NK-92 (cell line): ENCODE results near the gene BOK.
"Not testable (repeated sequence)": the region's sequence is repeated elsewhere in the genome, so short reads cannot be mapped to it uniquely, and the experiment has no call there.

Source experiments
- DNase-seq: peaks from one replicate; lab custom pipeline; 2025; ENCODE audit not compliant: unreplicated experiment; lab: John Stamatoyannopoulos, UW

The BOK gene, protein sequence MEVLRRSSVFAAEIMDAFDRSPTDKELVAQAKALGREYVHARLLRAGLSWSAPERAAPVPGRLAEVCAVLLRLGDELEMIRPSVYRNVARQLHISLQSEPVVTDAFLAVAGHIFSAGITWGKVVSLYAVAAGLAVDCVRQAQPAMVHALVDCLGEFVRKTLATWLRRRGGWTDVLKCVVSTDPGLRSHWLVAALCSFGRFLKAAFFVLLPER

DNA sequence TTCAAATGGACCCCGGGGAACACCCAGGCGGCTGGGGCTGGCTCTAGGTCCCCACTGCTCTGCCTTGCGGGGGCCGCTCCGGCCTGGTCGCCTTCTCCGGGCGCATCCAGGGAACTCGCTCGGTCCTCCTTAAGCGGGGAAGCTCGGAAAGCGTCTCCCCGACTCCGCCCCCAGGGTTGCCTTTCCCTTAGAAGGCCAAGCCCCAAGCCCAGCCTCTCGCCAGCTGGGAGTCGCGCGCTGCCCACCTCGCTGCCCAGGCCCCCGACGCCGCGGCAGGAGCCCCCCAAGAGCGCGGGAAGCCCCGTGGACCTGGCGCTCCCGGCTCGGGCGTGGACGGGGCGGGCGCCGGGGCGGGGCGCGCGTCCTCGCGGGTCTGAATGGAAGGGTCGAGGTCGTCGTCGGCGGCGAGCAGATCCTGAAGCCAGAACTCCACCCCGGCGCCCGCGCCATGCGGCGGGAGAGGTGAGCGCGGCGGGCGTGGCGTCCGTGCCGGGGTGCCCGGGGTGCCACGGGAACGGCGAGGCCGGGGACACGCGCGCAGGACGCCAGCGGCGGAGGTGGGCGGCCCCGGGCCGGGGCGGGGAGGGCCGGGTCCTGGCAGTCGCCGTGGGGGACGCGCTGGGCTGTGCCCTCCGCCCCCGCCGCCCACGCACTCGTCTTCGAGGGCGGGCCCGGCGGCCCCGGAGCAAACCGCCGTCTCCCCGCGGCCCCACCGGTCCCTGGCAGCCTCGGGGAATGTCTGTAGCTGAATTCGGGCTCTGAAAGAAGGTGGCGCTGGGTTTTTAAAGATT lies at the start of gene BOK:
BOK (plus strand) TSS at position 214 of the 791 bp plus-strand sequence. CDS start 739 bp downstream, outside the sequence.
- DNase-seq: no peak

DNA sequence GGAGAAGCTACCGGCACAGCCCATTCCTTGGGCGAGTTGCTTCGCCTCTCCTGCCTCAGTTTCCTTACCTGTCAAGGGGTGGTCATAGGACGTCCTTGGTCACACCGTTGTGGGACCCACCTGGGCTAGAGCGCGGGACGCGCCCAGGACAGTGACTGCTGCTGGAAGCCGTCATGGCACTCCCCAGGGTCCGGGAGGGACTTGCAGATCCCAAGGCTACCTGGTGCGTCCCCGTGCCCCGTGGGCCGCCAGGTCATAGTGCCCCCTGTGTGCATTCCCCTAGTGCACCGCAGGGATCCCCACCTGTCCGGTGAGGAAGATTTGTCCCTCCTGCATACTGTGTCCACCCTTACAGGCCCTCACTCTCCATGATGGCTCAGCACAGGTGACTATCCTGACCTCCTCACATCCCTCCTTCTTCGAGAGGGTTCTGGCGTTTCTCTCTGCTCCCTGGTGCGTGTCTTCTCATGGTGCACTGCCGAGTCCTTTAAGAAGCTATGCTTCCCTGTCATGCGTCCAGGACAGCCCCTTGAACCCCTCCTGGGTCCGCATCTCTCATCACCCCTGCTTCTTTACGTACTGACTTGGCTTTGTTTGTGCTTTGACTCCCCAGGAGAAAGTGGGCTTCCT lies 49.3 kb upstream of the BOK start:
- no peak for DNase-seq

DNA sequence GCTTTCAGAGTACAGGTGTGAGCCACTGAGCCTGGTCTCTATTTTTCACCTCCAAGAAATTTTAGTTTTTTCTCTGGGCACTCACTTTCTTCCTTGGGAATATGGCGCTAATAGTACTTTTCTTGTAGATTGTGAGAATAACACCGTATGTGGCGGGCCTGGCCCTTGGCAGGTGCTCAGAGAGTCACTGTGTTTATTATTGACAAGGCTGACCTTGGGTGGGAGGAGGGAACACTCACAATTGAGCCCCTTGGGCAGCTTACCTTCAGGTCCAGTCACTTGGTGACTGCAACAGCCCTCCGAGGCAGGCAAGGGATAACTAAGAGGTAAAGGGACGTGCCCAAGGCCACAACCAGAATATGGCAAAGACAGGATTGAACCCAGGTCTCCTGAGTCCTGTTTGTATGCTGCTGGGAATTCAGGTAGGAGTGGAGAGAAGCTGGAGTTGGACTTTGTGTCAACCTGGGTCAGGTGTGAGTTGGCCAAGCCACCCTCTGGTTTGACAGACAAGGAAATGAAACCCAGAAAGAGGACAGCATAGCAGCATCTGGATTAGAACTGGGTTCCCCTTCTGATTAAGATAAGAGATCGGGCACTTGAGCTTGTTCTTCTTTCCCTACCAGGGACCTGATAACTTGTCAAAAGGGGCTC lies 47.3 kb upstream of the BOK start:
- no peak for DNase-seq

DNA sequence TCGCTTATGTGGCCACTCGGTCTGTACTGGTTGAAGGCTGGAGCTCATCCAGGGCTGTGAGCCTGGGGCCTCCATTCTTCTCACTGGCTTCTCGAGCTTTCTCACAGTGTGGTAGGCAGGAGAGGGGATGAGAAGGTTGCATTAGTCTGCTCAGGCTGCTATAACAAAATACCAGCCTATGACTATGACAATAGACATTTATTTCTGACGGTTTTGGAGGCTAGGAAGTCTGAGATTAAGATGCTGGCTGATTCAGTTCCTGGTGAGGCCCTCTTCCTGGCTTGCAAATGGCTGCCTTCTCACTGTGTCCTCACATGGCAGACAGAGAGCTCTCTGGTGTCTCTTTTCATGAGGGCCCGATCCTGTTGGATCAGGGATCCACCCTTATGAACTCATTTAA lies 44.0 kb upstream of the BOK start:
- DNase-seq: no peak

DNA sequence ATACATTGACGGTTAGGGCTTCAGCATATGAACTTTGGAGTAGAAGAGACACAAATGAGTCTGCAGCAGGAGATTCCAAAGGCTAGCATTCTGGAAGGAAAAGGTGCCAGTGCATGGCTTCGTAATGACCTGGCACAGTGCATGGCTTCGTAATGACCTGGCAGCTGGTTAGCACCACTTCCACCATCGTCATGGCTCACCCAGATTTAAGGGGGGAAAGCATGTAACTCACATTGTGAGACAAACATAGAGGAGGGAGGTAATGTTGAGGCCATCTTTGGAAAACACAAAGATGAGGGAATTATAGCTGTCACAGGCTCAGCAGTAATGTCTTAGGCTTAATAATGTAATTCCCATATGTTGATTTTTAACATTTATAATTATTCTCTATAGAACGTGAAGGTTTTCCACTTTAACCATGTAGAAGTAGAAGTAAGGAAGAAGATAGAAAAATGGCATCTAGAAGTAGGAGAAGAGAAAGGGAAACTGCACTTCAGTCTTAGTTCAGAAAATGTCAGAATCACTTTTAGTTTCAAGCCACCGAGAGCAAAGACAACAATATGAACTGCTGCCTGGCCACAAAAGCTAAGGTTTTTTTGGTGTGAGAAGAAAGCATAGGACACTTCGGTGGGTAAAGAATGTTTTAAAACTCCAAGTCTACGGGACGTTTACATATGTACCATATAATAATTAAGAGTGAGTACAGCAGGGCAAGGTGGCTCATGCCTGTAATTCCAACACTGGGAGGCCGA lies 43.4 kb upstream of the BOK start:
- DNase-seq: no peak

DNA sequence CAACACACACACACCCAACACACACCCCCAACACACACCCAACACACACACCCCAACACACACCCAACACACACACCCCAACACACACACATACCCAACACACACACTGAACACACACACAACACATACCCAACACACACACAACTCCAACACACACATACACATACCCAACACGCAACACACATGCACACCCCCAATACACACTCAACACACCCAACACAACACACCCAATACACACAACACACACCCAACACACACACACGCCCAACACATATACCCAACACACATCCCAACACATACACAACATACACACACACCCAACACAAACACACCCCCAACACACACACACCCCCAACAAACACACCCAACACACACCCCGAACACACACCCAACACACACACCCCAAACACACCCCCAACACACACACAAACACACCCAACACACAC lies 42.0 kb upstream of the BOK start:
- no peak for DNase-seq

DNA sequence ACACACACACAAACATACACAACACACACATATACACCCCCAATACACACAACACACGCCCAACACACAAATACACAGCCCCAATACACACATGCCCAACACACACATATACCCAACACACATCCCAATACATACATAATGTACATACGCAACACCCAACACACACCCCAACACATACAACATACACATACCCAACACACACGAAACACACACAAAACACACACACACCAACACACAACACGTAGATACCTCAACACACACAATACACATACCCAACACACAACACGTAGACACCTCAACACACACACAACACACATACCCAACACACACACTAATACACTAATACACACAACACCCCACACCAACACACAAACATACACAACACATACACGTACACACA lies 41.2 kb upstream of the BOK start:
- DNase-seq: no peak

DNA sequence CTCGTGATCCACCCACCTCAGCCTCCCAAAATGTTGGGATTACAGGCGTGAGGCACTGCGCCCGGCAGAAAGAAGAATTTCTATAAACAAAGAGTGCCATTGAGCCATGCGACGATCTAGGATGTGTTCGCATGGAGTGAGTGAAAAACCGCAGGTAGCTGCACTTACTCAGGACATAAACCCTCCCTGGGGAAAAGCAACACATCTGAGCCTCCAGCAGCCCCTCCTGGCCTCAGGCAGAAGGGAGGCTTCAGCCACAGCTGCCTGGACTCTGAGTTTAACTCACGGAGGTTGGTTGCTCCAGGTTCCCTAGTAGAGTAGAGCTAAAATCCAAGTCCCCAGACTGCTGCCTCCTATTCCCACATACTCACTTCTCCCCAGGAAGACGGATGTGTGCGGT lies 38.9 kb upstream of the BOK start:
- no peak for DNase-seq

DNA sequence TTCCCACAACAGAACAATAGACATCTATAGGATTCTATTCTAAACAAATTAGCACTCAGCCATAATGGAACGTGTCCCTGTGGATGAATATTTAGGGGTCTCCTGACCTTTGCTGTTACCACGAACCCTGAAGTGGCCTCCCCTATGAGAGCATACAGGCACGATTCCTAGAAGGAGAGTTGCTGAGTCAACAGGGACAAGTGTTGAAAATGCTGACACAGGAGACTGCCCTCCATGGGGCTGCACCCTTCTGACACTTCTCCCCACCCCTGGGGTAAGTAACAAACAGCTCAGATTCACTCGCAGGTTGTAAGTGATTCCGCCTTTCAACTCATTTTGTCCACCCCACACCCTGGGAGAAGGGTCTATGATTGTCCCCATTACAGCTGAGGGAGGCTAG lies 36.1 kb upstream of the BOK start:
- DNase-seq: no peak

DNA sequence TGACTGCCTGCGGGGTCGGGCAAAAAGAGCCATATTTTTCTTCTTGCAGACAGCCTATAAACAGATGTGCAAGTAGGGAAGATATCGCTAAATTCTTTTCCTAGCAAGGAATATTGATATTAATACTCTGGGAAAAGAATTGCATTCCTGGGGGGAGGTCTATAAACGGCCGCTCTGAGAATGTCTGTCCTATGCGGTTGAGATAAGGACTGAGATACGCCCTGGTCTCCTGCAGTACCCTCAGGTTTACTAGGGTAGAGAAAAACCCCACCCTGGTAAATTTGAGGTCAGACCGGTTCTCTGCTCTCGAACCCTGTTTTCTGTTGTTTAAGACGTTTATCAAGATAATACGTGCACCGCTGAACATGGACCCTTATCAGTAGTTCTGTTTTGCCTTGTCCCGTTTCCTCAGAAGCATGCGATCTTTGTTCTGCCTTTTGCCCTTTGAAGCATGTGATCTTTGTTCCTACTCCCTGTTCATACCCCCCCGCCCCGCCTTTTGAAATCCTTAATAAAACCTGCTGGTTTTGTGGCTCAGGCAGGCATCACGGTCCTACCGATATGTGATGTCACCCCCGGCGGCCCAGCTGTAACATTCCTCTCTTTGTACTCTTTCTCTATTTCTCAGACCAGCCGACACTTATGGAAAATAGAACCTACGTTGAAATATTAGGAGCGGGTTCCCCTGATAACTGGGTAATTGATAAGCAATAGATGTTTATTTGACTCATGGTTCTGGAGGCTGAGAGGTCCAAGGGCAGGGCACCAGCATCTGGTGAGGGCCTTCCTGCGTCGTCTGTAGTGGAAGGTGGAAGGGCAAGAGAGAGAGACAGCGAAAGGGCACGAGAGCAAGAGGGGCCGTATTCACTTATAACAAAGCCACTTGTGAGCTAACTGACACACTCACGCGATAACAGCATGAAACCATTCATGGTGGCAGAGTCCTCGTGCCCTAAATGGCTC lies 32.4 kb upstream of the BOK start:
- not testable (repeated sequence) for DNase-seq

DNA sequence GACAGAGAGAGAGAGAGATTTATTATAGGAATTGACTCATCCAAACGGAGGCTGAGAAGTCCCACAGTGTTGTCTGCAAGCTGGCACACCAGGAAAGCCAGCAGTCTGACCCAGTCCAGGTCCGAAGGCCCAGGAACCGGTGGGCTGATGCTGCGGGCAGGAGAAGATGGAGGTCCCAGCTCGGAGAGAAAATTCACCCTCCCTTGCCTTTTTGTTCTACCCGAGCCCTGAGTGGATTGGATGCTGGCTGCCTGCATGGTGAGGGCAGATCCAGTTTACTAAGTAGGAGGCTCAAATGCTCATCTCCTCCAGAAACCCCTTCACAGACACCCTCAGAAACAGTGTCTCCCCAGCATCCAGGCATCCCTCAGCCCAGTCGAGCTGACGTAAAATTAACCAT lies 28.0 kb upstream of the BOK start:
- DNase-seq: no peak

DNA sequence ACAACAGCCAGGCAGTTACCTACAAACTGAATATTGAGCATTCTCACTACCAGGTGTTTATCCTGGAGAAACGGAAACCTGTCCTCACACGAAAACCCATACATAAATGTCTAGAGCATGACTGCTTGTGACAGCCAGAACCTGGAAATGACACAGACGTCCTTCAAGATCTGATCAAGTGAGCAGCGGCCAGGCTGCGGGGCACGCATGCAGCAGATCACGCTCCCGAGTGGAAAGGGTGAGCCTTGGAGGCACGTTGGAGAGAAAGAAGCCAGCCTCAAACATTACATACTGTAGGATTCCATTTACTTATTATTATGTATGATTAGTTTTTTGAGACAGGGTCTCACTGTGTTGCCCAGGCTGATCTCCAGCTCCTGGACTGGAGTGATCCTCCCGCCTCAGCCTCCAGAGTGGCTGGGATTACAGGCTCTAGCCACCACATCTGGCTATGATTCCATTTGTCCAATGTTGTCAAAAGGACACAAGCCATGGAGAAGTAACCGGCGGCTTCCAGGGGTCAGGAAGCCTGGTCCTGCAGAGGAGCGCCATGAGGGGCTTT lies 27.3 kb upstream of the BOK start:
- DNase-seq: no peak

DNA sequence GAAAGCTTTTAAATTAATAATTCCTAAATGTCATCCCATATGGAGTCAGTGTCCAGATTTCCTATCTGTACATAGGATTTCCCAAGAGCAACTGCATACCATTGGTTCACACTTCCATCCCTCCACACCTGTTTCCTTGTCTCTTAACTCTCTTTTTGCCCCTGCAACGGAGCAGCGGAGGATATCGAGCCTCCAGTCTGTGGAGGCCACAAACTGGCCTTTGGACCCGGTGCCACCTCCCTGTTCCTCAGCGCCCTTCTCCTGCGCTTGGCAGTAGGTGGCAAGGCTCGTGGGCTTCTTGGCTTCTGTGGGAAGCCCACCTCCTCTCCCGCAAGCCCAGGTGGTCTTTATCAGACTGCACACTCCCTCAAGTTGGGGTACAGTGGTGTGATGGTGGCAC lies 26.4 kb upstream of the BOK start:
- no peak for DNase-seq

DNA sequence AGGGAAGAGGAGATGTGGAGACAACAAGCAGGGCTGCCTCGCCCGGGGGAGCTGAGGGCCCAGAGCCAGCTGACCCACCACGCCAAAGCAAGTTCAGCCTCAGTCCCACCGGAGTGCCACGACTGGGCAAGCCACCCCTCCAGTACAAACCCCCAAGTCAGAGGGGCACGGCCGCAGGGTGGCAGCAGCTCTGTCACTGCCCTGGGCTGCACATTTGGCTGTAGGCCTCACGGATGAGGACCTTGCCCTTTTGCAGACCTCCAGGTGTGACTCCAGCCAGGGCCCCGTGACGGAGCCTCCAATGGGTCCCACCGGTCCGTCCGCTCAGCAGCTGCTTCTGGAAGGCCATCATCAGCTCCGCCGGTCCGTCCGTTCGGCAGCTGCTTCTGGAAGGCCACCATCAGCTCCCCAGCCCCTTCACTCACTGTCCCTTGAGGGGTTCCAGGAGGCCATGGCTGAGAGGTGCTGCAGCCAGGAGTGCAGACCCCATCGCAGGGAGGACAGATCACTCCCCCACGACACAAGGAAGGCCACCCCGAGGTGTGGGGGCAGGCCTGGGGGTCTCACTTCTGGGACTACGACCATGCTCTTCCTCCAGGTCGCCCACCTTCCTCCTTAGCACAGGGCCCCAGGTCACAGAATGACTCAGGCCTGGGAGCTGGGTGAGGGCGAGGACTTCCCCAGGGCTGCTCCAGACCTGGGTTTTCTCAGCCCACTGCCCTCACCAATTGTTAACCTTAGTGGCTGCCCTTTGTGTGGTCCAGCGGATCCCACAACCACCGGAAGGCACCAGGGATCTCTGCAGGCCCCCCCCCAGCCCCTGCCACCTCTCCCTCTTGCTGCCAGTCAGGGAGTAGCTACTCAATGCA lies 25.6 kb upstream of the BOK start:
- DNase-seq: no peak

DNA sequence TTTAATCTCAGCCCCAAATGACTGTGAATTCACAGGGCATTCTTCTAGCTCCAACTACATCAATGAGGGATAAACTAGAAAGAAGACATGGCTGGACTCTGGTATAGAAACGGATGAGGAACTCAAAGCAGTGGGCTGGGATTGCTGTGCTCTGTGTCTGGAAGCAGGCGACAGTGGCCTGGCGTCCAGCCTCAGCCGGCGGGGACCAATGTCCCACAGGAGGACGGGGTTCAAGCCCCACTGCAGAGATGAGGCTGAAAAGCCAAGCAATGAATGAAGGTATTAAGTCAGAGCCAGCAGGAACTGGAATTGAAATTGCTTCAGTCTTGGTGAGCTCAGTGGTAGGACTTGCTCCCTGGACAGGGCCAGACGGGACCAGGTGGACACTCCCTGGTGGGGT lies 24.3 kb upstream of the BOK start:
- DNase-seq: no peak

DNA sequence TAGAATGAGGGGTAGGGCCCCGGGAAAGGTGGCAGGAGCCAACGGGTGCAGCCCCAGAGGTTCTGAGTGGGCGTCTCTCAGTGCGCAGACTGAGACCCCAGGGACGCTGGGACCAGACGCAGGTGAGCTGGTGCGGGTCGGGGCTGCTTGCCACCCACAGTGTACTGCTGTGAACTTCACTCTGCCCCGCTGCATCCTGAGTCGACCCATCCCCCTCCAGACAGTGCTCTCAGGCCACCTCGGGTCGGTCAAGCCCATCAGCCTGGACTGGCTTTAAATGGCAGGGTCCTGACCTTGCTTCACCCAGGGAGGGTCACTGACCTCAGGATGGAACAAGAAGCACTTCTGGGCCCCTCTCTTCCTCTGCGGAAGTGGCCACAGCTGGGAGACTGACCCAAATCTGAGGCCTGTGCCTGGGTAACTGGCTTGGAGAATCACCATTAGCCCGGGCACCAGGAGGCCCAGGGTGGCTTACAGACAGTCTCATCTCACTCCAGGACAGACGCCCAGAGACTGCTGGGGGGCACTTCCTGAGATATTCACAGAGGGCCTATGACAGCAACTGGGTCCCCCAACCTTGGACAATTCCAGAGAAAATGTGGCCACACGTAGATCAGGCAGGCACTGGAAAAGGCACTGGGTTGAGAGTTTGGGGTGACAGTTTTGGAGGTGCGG lies 23.7 kb upstream of the BOK start:
- no peak for DNase-seq

DNA sequence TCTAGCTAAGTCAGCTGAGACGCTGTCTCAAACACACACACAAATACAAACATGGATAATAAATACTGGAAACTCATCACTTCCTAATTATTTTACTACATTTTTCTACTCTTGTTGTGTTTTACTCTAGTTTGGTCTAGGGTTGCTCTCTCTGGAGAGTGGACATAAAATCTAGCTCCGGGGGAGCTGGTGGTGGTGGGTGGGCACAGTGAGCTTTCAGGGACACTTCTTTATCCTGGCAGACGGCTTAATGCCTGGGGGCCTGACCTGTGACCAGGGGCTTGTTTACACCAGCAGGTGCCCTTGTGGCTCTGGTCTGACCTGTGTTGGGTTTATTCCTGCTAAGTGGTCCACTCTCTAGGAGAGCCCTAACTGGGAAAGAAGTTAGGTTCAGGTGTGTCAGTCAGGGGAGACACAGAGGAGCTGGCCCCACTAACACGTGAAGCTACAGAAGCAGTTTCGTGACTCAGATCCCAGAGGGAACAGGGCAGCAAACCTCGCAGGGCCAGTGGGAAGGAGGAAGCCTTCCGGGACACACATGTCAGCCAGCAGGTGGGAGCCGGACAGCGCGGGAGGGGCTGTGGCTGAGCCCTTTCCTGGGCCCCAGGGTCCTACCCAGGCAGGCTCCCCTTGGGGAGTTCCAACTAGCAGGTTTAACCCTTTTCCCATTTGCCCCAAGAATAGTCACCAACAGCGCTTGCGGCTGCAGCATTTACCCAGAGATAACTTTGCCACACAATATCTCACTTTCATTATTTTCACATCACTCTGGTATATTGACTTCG lies 22.5 kb upstream of the BOK start:
- DNase-seq: no peak
